HG03575 (cell line): Measurements from ENCODE around the gene BMP10.

Experiments
- ATAC-seq: cut with Tn5 transposase; IDR thresholded peaks from one replicate; pipeline ENCODE4 v1.9.1; 2021; ENCODE audit not compliant: unreplicated experiment, insufficient number of reproducible peaks, low FRiP score; ENCODE audit errors: extremely low read depth

The BMP10 gene

DNA sequence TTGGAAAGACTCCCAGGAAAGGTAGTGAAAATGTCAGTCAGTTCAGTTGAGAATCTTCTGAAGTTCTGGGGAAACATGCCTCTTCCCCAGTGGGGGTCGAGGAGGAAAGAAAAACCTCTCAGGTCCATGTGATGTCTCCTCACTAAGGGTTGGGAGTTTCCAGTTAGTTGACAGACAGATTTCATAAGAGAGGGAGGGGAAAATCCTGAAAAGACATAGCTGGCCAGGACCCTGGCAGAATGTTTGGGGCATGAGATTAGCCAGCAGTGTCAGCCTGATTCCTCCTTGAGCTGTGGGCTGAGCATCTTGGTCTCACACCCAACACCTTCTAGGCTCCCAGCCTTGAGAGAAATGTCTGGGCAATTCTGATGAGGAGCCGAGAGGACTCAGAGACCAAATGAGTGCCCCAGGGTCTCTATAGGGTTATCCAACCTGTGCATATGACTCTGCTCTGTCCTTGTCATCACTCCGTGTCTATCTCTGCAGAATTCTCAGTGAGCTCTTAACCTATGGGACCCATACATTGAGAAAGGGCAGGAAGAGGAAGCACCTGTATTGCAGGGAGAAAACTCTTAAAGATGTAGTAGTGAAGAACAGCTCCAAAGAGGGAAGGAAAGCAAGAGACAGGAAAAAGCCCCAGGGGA, 13.9 kb downstream of the BMP10 start:
- no peak for ATAC-seq

GRCh38 chr2:68855550-68855949, 15.6 kb downstream of the BMP10 start:
- ATAC-seq: no peak

DNA sequence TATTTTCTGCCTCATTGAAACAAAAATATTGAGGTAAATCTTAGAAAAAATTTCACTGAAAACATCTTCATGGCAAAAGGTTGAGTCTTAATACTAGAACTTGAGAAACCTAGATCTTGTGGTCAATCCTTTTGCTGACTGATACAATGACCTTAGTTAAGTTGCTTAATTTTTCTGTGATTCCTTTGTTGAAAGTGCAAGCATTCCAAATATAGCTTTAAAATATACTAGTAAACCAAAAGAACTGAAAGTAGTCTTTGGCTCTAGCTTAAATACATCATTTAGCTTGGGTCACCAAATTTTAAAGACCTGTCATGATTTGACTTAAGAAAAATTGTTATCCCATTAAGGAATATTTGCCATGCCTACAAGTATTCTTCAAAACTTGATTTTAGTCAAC, 16.7 kb downstream of the BMP10 start:
- no peak for ATAC-seq

- no peak for ATAC-seq
These were observed 17.3 kb downstream of the BMP10 start for GRCh38 chr2:68853915-68854314.

- ATAC-seq: no peak
These were observed 18.2 kb downstream of the BMP10 start for GRCh38 chr2:68853035-68853434.

DNA sequence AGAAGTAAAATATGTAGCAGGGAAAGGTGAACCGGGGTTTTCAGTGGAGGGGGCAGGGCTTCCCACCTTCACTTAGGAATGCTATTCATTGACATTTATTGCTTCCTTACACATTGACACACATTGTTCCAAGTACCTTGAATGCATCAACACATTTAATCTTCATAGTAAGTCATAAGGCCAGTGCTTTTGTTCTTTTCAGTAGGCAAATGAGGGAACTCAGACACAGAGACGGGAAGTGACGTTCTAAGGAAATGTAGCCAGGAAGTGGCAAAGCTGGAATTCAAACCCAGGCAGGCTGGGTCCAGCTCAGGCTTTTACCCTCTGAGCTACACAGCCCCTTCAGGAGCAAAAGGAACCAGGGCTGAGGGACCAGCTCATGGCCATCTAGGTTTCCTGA, 20.7 kb downstream of the BMP10 start:
- ATAC-seq: no peak

GRCh38 chr2:68849579-68850030, 21.6 kb downstream of the BMP10 start:
- ATAC-seq: no peak

GRCh38 chr2:68847751-68848150, 23.4 kb downstream of the BMP10 start:
- ATAC-seq: no peak

- no peak for ATAC-seq
These were observed 25.1 kb downstream of the BMP10 start for GRCh38 chr2:68846091-68846490.

DNA sequence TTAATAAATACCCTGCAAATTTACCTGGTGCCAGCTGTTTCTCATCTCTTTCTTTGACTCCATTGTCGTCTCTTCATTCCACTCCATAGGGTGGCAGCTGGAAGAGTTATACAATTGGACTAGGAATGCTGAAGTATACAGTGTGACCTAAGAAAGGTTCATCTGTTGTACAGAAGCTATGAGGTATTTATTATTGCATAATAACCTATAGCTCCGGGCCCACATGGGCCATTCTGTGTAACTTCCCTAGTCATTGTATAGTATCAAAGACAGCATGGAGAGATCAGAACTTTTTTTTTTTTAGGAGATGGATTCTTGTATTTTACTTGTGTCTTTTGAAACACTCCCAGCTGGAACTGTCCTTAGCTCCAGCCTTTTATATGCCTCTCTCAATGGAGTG, 26.2 kb downstream of the BMP10 start:
- ATAC-seq: no peak

- ATAC-seq: no peak
These were observed 31.9 kb downstream of the BMP10 start for GRCh38 chr2:68839260-68839833.

- ATAC-seq: no peak
These were observed 32.6 kb downstream of the BMP10 start for GRCh38 chr2:68838641-68839040.

DNA sequence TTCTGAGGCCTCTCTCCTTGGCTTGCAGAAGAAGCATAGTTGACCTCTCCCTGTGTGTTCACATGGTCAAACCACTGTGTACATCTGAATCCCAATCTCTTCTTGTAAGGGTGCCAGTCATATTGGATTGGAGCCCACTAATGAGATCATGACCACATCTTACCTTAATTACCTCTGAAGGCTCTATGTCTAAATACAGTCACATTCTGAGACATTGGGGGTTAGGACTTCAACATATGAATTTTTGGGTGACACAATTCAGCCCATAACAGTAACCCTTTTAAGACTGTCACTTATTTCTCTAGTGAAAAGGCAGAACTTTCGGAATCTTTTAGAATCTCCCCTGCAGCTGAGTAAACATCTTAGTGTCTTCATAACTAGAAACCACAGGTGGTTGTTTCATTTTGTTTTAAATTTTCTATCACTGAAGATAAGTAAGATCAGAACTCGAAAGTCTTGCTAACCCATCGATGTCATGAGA, 33.3 kb downstream of the BMP10 start:
- no peak for ATAC-seq

GRCh38 chr2:68837164-68837860, 33.9 kb downstream of the BMP10 start:
- no peak for ATAC-seq

DNA sequence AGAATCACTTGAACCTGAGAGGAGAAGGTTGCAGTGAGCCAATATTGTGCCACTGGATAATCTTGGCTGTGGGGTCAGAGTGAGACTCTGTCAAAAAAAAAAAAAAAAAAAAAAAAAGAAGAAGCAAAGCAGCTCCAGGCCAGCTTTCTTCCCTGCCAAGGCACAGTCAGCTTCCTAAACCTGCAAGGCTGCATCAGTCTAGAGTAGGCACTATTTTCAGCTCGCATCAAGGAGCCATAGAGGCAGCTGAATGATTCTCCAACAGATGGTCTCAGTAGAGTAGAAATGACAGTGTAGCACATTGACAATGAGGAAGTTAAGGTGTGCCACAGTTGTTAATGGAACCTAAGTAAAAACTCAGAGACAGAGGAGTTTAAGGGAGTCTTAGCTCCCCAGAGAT, 35.6 kb downstream of the BMP10 start:
- ATAC-seq: no peak

GRCh38 chr2:68834737-68835376, 36.3 kb downstream of the BMP10 start:
- ATAC-seq: no peak

DNA sequence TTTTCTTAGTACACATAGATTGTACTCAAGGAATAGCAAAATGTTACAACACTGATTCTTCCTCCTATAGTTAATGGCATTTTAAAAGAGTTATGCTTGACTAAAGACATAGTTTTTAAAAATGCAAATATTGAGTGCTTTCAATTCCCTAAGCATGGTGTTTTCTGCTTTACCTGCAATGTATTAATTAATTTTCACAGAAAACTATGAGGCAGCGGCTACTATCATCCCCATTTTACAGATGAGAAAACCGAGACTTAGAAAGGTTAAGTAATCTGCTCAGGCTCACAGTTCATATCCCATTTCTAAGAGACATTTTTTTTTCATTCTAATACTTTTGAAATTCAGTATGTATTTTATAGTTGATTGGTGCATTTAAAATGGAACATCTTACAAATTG, 38.0 kb downstream of the BMP10 start:
- ATAC-seq: no peak

- ATAC-seq: no peak
These were observed 38.8 kb downstream of the BMP10 start for GRCh38 chr2:68832233-68832869.

DNA sequence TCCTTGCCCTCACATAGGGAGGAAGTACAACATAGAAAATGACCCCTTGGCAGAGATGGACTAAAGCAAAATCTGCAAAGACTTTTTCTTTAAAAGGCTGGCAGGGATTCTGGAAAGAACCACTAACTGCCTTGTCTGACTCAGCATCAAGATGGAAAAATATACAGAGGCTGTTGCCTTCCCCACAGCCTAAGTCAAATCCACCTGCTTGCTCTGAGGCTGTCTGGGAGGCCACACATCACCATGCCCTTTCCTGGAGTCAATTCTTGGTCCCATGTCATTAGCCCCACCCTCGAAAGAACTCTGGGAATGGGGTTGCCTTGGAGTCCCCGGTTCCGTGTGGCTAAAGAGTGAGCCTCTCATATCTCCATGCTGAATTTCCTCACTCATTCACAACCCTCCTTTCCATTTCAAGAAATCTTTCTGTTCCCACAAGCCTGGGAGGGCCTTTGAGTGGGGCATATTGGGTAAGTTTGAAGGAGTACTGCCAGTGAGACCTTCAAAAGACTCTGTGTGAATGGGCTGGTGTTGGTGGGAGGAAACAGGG, 39.4 kb downstream of the BMP10 start:
- ATAC-seq: no peak
